ENCODE data around the gene GNA12.
"Not testable (repeated sequence)": the region's sequence is repeated elsewhere in the genome, so short reads cannot be mapped to it uniquely, and the experiment has no call there.

Gene GNA12

GRCh38 chr7:2709553-2710285 is 134.4 kb downstream of the GNA12 start:
- DNase-seq = no peak

- no peak for DNase-seq
Observed at GRCh38 chr7:2708547-2709310, 135.4 kb downstream of the GNA12 start.

GRCh38 chr7:2708041-2708440 is 136.1 kb downstream of the GNA12 start:
- no peak for DNase-seq

- no peak for DNase-seq
Observed at GRCh38 chr7:2707481-2707880, 136.6 kb downstream of the GNA12 start.

- DNase-seq = no peak
Observed at GRCh38 chr7:2706685-2707126, 137.4 kb downstream of the GNA12 start.

- DNase-seq = no peak
Observed at GRCh38 chr7:2705371-2706096, 138.6 kb downstream of the GNA12 start.

- no peak for DNase-seq
Observed at GRCh38 chr7:2702594-2702957, 141.5 kb downstream of the GNA12 start.

- DNase-seq = no peak
Observed at GRCh38 chr7:2701832-2702593, 142.1 kb downstream of the GNA12 start.

GRCh38 chr7:2701424-2701823 is 142.7 kb downstream of the GNA12 start:
- DNase-seq = no peak

- no peak for DNase-seq
Observed at GRCh38 chr7:2700141-2700850, 143.8 kb downstream of the GNA12 start.

- no peak for DNase-seq
Observed at GRCh38 chr7:2699289-2699620, 144.9 kb downstream of the GNA12 start.

GRCh38 chr7:2698581-2699288 is 145.4 kb downstream of the GNA12 start:
- no peak for DNase-seq

GRCh38 chr7:2694122-2694436 is 150.0 kb downstream of the GNA12 start:
- not testable (repeated sequence) for DNase-seq

- DNase-seq = not testable (repeated sequence)
Observed at GRCh38 chr7:2693420-2694121, 150.5 kb downstream of the GNA12 start.

GRCh38 chr7:2692543-2692942 is 151.6 kb downstream of the GNA12 start:
- no peak for DNase-seq

- not testable (repeated sequence) for DNase-seq
Observed at GRCh38 chr7:2691932-2692439, 152.1 kb downstream of the GNA12 start.

GRCh38 chr7:2691011-2691707 is 152.9 kb downstream of the GNA12 start:
- no peak for DNase-seq

GRCh38 chr7:2689951-2690705 is 154.0 kb downstream of the GNA12 start:
- no peak for DNase-seq

- no peak for DNase-seq
Observed at GRCh38 chr7:2689343-2689847, 154.7 kb downstream of the GNA12 start.
